ENCODE data around the gene CBFA2T3. TPM values are rescaled to one million over a fixed set of nuclear protein-coding genes. Genes with fewer than 3 reads are reported as not detected.
A peak's percentile ranks its signal among the peaks of the same experiment; 100 is the strongest.
"Not testable (repeated sequence)": the region's sequence is repeated elsewhere in the genome, so short reads cannot be mapped to it uniquely, and the experiment has no call there.

Gene CBFA2T3
- total RNA-seq, 1 experiment from 2014 or later: 13.7 TPM

DNA sequence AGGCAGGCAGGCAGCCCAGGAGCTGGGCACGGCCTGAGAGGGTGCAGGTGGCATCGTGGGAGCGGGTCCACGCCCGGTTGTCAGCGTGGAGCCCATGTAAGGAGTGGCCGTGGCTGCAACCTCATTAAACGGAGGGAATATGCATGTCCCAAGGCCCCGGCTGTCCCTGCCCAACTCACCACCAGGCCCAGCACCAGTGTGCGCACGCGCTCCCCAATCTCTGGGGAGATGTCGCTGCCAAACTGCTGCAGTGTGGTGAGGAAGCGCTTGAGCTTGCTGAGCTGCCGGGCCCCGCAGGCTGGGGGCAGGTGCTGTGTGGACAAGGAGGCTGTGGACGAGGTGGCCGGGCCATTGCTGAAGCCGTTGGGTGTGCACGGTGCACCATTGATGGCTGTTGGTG lies 84.9 kb downstream of the CBFA2T3 start:
- ATAC-seq (no peak), DNase-seq (ENCODE audit: low read depth, low spot score) (no peak)
- Histone ChIP-seq H3K9me3 (ENCODE audit: control insufficient read depth, insufficient read depth, low read depth, low read length) (no peaks in the 10 kb centered on the region), H3K27me3 (ENCODE audit: control insufficient read depth, insufficient read depth, low read length) (no peaks in the 10 kb centered on the region), H3K4me3 (ENCODE audit: low read depth in 2 of 2, low read length in 2 of 2) (no peak overlapping the region), H3K4me1 (ENCODE audit: control insufficient read depth, insufficient read depth, low read length) (peaks cover 7% of the 10 kb centered on the region), H3K36me3 (ENCODE audit: control insufficient read depth, insufficient read depth, low read length) (no peaks in the 10 kb centered on the region), H3K27ac (ENCODE audit: low read length) (no peak overlapping the region)
- no TSS peak for BruUV-seq (replicated peaks)
- in situ Hi-C loops (cut with HindIII; ENCODE audit: low pct_unique_long_range_greater_than_20kb, low sequenced_read_pairs): no loop called here
- POLR2A ChIA-PET: no interaction called here
- intact Hi-C loops (cut with micrococcal nuclease; ENCODE audit: unreplicated experiment): no loop called here
- TF ChIP-seq POLR2AphosphoS5 (IDR thresholded peaks at IDR 0.05; ENCODE audit: low read depth, low read length) (no peak), SIN3A (IDR thresholded peaks at IDR 0.05; ENCODE audit: borderline replicate concordance, insufficient read depth, low read depth, low read length) (no peak), TCF7L2 (IDR thresholded peaks at IDR 0.05; ENCODE audit: low read depth, low read length) (no peak)
- TF ChIP-seq, protein P1, sequence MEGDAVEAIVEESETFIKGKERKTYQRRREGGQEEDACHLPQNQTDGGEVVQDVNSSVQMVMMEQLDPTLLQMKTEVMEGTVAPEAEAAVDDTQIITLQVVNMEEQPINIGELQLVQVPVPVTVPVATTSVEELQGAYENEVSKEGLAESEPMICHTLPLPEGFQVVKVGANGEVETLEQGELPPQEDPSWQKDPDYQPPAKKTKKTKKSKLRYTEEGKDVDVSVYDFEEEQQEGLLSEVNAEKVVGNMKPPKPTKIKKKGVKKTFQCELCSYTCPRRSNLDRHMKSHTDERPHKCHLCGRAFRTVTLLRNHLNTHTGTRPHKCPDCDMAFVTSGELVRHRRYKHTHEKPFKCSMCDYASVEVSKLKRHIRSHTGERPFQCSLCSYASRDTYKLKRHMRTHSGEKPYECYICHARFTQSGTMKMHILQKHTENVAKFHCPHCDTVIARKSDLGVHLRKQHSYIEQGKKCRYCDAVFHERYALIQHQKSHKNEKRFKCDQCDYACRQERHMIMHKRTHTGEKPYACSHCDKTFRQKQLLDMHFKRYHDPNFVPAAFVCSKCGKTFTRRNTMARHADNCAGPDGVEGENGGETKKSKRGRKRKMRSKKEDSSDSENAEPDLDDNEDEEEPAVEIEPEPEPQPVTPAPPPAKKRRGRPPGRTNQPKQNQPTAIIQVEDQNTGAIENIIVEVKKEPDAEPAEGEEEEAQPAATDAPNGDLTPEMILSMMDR (IDR thresholded peaks at IDR 0.05): no peak
- TF ChIP-seq, protein P2, sequence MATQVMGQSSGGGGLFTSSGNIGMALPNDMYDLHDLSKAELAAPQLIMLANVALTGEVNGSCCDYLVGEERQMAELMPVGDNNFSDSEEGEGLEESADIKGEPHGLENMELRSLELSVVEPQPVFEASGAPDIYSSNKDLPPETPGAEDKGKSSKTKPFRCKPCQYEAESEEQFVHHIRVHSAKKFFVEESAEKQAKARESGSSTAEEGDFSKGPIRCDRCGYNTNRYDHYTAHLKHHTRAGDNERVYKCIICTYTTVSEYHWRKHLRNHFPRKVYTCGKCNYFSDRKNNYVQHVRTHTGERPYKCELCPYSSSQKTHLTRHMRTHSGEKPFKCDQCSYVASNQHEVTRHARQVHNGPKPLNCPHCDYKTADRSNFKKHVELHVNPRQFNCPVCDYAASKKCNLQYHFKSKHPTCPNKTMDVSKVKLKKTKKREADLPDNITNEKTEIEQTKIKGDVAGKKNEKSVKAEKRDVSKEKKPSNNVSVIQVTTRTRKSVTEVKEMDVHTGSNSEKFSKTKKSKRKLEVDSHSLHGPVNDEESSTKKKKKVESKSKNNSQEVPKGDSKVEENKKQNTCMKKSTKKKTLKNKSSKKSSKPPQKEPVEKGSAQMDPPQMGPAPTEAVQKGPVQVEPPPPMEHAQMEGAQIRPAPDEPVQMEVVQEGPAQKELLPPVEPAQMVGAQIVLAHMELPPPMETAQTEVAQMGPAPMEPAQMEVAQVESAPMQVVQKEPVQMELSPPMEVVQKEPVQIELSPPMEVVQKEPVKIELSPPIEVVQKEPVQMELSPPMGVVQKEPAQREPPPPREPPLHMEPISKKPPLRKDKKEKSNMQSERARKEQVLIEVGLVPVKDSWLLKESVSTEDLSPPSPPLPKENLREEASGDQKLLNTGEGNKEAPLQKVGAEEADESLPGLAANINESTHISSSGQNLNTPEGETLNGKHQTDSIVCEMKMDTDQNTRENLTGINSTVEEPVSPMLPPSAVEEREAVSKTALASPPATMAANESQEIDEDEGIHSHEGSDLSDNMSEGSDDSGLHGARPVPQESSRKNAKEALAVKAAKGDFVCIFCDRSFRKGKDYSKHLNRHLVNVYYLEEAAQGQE (IDR thresholded peaks at IDR 0.05; ENCODE audit: insufficient read depth in 1 of 2, low read depth in 2 of 2, low read length in 1 of 2): no peak
- CTCF ChIA-PET: no interaction called here

DNA sequence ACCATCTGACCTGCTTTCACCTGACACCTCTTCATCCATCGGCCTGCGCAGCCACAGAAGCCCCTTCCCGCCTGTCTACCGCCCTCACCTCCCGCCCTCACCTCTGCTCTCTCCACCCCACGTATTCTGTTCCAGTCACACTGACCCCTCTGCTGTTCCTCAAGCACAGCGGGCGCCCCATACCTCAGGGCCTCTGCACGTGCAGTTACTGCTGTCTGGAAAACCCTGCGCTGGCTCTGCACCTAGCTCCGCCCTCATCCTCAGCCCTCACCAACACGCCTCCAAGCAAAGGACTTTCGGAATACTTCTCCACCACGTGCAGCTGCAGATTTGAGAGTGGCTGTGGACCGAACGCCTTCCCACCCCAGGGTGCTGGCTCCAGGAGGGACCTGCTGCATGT lies 85.9 kb downstream of the CBFA2T3 start:
- TF ChIP-seq TCF7L2 (IDR thresholded peaks at IDR 0.05; ENCODE audit: low read depth, low read length): no peak
- TF ChIP-seq, protein P1 (IDR thresholded peaks at IDR 0.05): no peak
- TF ChIP-seq, protein P2 (IDR thresholded peaks at IDR 0.05; ENCODE audit: insufficient read depth in 1 of 2, low read depth in 2 of 2, low read length in 1 of 2): no peak
- no peak for TF ChIP-seq POLR2AphosphoS5 (IDR thresholded peaks at IDR 0.05; ENCODE audit: low read depth, low read length)
- no peak for TF ChIP-seq SIN3A (IDR thresholded peaks at IDR 0.05; ENCODE audit: borderline replicate concordance, insufficient read depth, low read depth, low read length)
- no peak overlapping the region for H3K27ac ChIP-seq (ENCODE audit: low read length)
- ATAC-seq (peak; percentile 64), DNase-seq (ENCODE audit: low read depth, low spot score) (no peak)
- in situ Hi-C loops (cut with HindIII; ENCODE audit: low pct_unique_long_range_greater_than_20kb, low sequenced_read_pairs): no loop called here
- intact Hi-C loops (cut with micrococcal nuclease; ENCODE audit: unreplicated experiment): no loop called here
- peaks cover 7% of the 10 kb centered on the region for H3K4me1 ChIP-seq (ENCODE audit: control insufficient read depth, insufficient read depth, low read length)
- no peaks in the 10 kb centered on the region for H3K9me3 ChIP-seq (ENCODE audit: control insufficient read depth, insufficient read depth, low read depth, low read length)
- no peak overlapping the region for H3K4me3 ChIP-seq (ENCODE audit: low read depth in 2 of 2, low read length in 2 of 2)
- no peaks in the 10 kb centered on the region for H3K36me3 ChIP-seq (ENCODE audit: control insufficient read depth, insufficient read depth, low read length)
- POLR2A ChIA-PET: no interaction called here
- H3K27me3 ChIP-seq (ENCODE audit: control insufficient read depth, insufficient read depth, low read length): no peaks in the 10 kb centered on the region
- CTCF ChIA-PET: interaction anchor here (0.6 kb wide), 1 partner anchor 302 kb away, joined by 5 read pairs; no protein-coding TSS in a partner anchor
- BruUV-seq (replicated peaks): no TSS peak

DNA sequence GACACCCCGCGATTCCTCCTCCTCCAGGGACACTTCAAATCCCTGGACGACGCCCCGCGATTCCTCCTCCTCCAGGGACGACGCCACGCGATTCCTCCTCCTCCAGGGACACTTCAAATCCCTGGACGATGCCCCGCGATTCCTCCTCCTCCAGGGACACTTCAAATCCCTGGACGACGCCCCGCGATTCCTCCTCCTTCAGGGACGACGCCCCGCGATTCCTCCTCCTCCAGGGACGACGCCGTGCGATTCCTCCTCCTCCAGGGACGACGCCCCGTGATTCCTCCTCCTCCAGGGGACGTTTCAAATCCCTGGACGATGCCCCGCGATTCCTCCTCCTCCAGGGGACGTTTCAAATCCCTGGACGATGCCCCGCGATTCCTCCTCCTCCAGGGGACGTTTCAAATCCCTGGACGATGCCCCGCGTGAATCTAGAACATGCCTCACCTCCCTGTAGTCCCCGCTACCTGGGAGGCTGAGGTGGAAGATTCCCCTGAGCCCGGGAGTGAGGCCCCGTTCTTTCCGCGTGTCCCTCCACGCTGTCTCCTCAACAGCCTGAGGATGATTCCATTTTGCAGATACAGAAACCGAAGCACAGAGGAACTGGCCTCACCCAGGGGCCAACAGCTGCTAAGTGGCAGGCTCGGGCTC lies 87.2 kb downstream of the CBFA2T3 start:
- DNase-seq (ENCODE audit: low read depth, low spot score); H3K36me3 ChIP-seq (ENCODE audit: control insufficient read depth, insufficient read depth, low read length); H3K27ac ChIP-seq (ENCODE audit: low read length); BruUV-seq (replicated peaks); H3K4me3 ChIP-seq (ENCODE audit: low read depth in 2 of 2, low read length in 2 of 2); ATAC-seq; H3K4me1 ChIP-seq (ENCODE audit: control insufficient read depth, insufficient read depth, low read length); H3K27me3 ChIP-seq (ENCODE audit: control insufficient read depth, insufficient read depth, low read length); intact Hi-C loops (cut with micrococcal nuclease; ENCODE audit: unreplicated experiment); in situ Hi-C loops (cut with HindIII; ENCODE audit: low pct_unique_long_range_greater_than_20kb, low sequenced_read_pairs); POLR2A ChIA-PET; H3K9me3 ChIP-seq (ENCODE audit: control insufficient read depth, insufficient read depth, low read depth, low read length); CTCF ChIA-PET: not testable (repeated sequence)
